Measurements from ENCODE around the gene PNPLA2.

Gene PNPLA2

DNA sequence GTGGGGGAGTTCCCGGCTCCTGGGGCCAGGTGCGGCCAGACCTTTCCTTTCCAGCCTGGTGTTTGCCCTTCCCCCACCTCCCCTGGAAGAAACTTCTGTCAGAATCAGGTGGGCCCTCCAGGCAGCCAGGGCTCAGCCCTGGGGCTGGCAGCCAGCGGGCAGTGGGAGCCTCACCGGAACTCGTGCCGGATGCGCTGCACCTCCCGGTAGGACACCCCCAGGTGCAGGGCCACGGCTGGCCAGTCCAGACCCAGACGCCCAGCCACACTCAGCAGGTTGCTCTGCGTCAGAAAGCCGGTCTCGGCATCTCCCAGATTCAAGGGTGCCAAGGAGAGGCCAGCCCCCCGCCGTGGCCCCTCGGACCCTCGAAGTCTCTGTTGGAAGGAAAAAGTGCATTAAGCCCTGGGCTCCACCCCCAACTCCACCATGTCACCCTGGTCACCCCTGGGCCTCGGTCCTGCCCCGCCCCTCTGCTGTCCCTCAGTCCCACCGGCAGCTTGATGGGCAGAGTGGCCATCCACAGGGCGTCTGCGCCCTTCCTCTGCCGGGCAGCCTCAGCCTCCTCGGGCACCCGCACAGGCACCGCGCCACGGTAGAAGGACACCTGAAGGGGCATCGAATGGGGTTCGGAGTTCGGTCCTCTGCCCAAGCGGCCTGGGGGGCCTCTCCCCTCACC lies 18.9 kb upstream of the PNPLA2 start:
- DNase-seq = no peak

DNA sequence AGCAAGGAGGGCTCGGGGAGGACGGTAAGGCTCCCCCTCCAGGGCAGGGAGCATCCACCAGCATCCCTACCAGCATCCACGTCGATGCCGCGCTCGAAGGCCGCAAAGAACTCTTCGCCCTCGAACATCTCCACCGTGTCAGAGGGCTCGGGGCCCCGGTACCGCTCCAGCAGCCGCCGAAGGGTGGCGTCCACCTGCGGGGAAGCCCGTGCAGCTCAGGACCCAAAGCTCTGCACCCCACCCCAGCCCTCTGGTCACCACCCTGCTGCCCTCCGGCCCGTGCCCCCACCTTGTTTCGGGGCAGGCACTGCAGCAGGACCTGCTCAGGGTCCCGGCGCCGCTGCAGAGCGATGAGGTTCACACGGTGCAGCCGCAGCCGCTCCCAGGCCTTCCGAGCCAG lies 18.2 kb upstream of the PNPLA2 start:
- no peak for DNase-seq

DNA sequence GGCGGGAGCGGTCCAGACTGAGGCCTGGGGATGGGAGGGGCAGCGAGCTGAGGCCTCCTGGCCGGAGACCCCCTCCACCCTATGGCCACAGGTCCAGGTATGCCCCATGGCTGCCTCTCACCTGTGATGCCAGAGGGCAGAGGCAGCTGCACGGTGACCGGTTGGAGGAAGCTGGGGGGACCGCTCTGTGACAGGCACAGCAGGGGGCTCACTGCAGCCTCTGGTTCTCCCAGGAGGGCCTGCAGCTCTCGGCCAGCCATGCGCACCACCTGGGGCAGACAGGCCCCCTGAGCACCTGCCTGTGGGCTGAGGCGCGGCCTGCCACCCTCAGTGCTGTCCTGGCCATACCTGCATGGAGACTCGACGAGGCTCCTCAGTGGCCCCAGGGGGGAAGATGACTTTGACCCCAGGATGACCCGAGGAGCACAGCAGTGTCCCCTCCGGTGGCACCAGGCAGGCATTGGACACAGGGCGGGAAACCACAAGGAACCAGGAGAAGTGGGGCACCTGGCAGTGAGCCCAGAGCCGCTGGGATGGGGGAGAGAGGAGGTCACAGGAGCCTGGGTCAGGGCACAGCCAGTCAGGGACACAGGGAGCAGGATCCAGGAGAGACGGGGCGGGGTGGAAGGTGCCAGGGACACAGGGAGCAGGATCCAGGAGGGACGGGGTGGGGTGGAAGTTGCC lies 17.5 kb upstream of the PNPLA2 start:
- no peak for DNase-seq

GRCh38 chr11:802018-802617 lies 16.6 kb upstream of the PNPLA2 start:
- no peak for DNase-seq

- DNase-seq = no peak
These were observed 15.8 kb upstream of the PNPLA2 start for GRCh38 chr11:802693-803466.

- DNase-seq = no peak
These were observed 15.3 kb upstream of the PNPLA2 start for GRCh38 chr11:803467-803742.

GRCh38 chr11:803770-804598 lies 14.7 kb upstream of the PNPLA2 start:
- DNase-seq = no peak

DNA sequence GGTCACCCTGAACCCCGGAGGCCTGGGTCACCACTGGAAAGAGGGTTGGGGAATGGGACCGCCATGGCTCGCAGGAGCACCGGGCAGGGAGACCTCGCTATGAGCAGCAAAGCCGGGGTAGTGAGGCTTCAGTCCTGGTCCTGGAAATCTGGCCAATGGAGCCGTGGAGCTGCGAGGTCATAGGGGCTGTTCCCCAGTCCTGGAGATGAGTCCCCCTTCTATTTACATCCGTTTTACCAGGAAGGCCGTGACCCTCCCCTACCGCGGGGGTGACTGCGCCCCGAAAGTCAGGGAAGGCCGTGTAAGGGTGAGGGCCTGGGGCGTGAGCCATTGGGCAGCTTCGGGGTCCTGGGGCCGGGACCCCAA lies 14.1 kb upstream of the PNPLA2 start:
- no peak for DNase-seq

DNA sequence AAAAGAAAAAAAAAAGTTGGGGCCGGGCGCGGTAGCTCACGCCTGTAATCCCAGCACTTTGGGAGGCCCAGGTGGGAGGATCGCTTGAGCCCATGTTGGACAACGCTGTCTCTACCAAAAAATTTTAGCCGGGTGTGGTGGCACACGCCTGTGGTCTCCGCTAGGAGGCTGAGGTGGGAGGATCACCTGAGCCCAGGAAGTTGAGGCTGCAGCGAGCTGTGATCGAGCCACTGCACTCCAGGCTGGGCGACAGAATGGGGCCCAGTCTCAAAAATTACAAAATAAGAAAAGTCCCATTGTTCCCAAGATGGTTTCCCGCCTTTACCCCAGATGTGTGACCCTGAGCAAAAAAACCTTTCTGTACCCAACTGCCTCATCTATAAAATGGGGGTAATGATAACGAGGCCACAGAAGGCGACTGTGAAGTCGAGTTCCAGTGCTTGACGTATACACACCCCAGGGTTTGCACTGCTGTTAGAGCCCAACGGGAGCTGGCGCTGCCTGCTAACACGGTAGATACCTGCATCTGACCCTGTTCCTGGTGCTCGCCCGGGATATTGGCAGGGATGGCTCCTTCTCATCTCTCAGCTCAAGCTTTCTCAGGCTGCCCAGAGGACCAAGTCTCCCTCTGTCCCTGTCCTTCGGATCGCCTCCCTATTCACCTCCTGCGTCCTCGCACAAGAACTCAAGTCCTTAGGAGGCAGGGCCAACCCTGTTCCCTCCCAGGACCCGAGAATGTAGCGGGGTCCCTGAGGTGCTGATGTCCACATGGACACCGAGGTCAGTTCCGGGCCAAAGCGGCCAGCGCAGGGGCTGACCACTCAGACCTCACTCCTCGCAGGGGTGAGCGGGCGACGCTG lies 10.1 kb upstream of the PNPLA2 start:
- DNase-seq = no peak

DNA sequence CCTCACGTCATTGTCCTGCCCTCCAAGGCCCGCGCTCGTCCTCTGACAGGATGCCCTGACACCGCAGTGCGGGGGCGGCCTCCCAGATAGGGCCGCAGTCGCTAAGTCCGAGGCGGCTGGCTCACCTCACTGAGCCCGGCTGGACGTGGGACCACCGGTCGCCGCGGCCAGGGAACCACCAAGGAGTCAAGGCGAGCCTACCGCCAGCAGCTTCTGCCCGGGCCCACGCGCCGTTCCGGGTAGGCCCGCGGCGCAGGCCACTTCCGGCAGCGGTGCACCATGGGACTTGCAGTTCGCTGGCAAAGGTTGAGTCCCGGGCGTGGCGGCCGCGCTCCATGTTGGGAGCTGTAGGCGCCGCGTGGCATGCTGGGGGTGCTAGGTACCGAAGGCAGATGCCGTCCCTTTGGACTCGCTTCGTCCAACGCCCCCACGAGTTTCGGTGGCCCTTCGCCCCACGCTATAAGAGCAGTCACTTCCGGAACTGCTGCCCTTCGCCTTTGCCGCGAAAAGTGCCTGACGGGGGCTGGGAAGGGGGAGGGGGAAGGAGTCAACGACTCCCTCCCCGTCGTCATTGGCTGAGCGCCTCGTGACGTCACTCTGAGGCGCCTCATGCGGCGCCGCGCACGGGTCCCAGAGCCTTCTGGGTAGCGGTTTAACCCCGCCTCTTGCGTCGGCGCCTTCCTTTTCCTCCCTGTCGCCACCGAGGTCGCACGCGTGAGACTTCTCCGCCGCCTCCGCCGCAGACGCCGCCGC lies 9.3 kb upstream of the PNPLA2 start, which contains the start of gene RPLP2:
Gene RPLP2 (plus strand): TSS at position 681 of the 753 bp plus-strand sequence. CDS start 268 bp downstream, outside the sequence.
- DNase-seq = peak; percentile 98

- no peak for DNase-seq
These were observed 8.6 kb upstream of the PNPLA2 start for GRCh38 chr11:810040-810567.

GRCh38 chr11:811446-812245 lies 7.1 kb upstream of the PNPLA2 start:
- no peak for DNase-seq

DNA sequence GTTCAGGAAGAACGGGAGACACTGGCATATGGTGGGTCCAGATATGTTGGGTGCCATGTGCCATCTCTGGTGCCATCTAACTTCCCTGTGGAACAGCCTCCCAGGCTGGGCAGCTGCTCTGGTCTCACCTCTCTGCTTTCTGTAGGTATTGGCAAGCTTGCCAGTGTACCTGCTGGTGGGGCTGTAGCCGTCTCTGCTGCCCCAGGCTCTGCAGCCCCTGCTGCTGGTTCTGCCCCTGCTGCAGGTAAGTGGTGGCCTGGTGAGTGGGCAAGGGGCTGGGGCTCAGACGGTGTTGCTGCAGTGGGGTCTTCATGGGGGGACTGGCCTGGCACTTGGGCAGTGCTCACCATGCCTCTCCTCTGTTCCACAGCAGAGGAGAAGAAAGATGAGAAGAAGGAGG lies 6.3 kb upstream of the PNPLA2 start:
- no peak for DNase-seq

GRCh38 chr11:813072-813455 lies 5.7 kb upstream of the PNPLA2 start:
- DNase-seq = no peak

DNA sequence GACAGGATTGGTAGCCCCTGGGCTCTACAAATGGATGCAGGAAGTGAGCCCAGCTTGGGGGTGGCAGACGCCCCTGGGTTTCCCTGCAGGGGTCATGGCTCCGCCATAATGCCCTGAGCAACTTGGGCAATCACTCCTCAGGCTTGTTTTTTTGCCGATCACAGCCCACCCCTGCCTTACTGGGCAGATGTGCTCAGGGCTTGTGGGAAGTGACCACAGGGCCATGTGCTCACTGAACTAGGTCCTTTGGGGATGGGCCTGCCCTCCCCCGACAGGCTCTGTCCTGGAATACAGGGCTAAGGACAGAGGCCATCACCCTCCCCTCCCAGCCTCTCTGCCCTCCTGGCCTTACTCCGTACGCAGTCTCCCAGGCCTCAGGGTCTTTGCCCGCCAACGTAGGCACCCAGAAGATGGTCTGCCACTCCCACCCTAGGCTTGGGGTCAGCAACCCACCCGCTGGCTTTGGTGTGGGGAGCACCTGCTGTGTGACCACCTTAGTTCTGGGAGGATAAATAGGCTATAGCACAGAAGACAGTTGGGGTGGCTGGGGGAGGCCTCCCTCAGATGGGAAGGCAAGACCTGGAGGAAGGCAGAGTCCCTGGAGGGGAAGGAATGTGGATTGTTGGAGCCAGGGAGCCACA lies 5.1 kb upstream of the PNPLA2 start:
- DNase-seq = no peak

- DNase-seq = no peak
These were observed 2.9 kb upstream of the PNPLA2 start for GRCh38 chr11:815675-816432.

- no peak for DNase-seq
These were observed 2.3 kb upstream of the PNPLA2 start for GRCh38 chr11:816433-816779.

GRCh38 chr11:819129-819931 lies 616 bp downstream of the PNPLA2 start:
- DNase-seq = peak; percentile 93

Data from islet precursor cell (in vitro differentiated cells).